EL (cell line): ENCODE results near the gene ADAMTS15.

Experiments used
- DNase-seq: peaks from one replicate; pipeline ENCODE4 v3.0.0-alpha.2; 2016

Gene ADAMTS15

DNA sequence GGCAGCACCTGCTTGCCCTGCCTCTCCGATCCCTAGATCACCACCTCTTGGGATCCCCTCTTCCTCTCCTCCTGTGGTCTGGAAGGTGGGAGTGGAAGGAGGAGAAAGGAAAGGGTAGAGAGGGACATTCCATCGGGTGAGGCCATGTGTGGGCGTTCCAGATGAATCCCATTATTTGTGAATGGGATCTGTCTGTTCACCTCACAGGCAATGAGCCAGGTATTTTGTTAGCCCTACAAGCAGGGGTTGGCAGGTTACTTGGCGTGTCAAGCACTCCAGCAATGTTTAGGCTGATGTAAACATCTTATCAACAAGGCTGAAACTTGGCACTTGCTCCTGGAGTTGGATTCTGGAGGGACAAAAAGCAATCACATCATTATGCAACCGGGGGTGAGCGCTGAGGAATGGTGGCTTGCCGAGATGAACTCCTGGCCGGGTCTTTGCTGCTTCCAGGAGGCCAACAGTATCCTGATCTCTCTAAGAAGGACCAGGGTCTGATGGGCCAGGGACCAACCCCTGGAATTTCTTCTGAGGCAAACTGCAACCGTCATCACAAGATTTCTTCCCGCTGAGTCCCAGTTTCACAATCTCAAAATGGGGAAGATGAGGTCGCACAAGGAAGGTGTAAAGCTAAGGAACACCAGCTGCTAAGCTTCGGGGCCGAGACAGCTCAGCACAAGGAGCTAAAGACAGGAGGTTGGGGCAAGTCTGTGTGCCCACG, 27.8 kb upstream of the ADAMTS15 start:
- no peak for DNase-seq

GRCh38 chr11:130421199-130421585, 27.3 kb upstream of the ADAMTS15 start:
- DNase-seq: no peak

DNA sequence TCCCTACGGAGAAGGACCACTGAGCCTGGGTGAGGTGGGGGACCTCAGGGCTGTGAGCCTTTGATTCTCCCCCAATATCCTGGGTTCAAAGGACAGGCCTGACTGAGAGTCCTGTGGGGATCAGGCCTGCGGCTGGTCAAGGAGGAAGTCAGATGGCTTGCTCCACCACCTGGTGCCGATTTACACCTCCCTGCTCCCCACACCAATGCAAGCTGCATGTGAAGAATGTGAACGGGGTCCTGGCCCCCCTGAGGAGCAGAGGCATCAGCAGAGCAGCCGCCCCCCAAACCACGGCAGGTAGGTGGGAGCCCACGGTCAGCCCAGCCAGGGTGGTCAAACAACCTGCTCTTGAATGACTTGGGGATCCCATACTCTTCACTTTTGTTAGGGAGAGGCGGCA, 26.7 kb upstream of the ADAMTS15 start:
- DNase-seq: no peak

DNA sequence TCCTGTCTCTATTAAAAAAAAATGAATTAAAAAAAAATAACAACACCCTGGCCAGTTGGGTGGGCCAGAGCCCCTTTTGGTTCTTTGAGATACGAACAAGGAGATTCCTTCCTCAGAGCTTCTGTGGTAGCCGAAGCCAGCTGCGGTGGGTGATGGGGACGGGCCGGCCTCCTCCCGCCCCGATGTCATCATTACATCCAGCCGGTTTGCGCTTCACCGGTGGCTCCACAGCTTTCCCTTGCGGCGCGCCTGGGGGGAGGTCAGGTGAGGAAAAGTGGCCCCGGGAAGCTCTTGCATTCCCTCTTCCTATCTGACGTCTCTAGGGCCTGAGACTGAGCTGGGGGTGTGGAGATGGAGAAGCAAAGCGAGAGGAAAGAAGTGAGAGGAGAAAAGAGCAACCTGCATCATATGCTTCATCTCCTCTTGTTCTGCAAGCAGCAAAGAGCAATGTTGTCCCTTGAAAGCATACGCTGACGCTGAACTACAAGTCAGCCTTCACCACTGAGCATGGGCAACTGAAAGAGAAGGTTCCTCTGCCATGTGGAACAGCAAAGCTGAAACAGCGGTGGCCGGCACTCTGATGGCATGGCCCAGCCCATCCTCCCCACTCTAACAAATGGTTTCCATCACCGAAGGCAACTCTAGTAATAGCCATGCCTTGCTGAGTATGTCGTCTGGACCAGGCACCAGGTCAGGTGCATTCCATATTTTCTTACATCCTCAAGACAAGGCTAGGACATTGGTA, 26.0 kb upstream of the ADAMTS15 start:
- DNase-seq: no peak

GRCh38 chr11:130423541-130424142, 24.8 kb upstream of the ADAMTS15 start:
- DNase-seq: no peak

- no peak for DNase-seq
Observed at GRCh38 chr11:130424613-130425140, 23.8 kb upstream of the ADAMTS15 start.

- DNase-seq: no peak
Observed at GRCh38 chr11:130425156-130425555, 23.3 kb upstream of the ADAMTS15 start.

- DNase-seq: no peak
Observed at GRCh38 chr11:130426223-130426836, 22.1 kb upstream of the ADAMTS15 start.

- DNase-seq: no peak
Observed at GRCh38 chr11:130426837-130427341, 21.6 kb upstream of the ADAMTS15 start.

GRCh38 chr11:130427581-130428315, 20.7 kb upstream of the ADAMTS15 start:
- DNase-seq: peak; percentile 23

- no peak for DNase-seq
Observed at GRCh38 chr11:130428316-130429119, 19.9 kb upstream of the ADAMTS15 start, which contains the start of gene ADAMTS8. Gene ADAMTS8, minus strand, starts transcription at chr11:130428609. Its CDS starts 323 bp downstream, at chr11:130428286.

- no peak for DNase-seq
Observed at GRCh38 chr11:130429120-130429681, 19.2 kb upstream of the ADAMTS15 start.

DNA sequence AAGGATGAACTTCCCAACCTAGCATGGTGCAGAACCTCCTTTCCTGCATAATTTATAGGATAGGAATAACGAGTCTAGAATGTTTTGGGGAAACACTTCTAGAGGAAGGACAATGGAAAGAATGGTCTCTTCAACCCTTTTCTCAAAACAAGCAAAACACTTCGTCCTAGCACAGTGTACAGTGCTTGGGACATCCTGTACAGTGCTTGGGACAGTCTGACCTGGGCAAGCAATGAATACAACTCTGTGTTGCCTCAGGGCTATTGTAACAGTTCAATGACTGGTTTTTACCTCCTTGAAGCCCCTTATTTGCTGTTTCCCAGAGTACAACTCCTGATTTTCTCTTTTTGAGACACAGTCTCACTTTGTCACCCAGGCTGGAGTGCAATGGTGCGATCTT, 18.5 kb upstream of the ADAMTS15 start:
- DNase-seq: no peak

- peak; percentile 61 for DNase-seq
Observed at GRCh38 chr11:130431331-130431773, 17.1 kb upstream of the ADAMTS15 start.

- peak; percentile 49 for DNase-seq
Observed at GRCh38 chr11:130431801-130432200, 16.6 kb upstream of the ADAMTS15 start.

DNA sequence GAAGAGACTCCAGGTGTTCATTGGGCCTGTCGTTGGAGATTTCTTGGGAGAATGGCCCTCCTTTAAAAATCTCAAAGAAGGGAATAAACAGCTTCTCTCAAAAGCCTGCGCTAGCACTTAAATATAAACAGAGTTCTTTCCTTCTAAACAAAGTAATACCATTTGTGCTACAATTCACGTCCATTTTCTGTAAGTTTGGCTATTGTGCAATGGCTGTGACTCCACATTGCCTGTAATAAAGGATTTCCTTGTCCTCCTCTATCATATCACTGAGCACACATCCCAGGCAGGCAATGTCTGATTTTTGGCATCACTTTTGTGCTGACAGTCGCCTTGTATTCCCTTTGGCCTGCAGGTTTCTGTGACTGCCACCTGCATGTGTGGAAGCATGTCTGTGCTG, 15.1 kb upstream of the ADAMTS15 start:
- DNase-seq: no peak

DNA sequence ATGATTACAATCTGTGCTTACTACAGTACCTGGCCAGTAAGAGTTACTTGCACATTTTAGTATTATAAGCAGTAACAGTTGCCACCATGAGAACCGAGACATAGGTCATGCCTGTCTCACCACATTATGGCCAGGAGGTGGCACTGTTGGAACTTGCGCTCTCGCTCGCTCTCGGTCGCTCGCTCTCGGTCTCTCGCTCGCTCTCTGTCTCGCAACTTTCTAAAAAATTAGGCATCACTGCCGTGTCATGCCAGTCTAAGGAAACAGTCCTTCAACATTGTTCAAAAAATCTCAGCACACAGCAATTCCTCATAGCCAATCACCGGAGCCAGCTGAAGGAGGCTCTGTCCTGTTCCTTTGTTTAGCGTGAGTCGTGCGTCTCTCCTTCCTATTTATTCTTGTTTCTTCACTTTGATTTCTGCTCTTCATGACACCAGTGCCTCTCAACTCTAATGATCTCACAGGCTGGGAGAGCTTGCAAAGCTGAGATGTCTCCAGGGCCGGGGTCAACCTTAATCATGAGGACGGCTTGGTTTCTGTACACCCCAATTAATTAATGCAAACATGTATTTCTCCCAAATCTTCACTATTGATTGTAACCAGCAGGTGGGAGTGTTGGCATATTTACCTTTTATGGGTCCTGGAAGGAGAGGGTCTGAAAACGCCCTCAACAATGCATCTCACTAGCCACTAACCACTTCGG, 13.8 kb upstream of the ADAMTS15 start:
- peak; percentile 82 for DNase-seq

DNA sequence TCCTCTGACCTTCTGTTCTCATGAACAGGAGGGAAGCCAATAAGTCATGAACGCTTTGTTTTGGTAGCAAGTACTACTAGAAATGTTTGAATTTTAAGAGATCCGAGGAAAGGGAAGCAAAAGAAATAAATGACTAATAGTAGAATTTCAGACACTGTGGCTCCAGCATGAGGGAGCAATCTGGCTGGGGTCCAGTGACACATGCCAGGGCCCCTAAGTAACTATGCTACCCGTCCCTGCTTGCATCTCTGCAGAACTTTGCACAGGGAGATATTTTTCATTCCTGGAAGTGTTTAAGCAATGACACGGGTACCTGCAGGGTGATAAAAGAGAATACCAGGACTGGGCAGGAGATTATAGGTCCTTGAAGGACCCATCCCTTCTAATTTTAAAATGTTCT, 12.8 kb upstream of the ADAMTS15 start:
- DNase-seq: peak; percentile 66

DNA sequence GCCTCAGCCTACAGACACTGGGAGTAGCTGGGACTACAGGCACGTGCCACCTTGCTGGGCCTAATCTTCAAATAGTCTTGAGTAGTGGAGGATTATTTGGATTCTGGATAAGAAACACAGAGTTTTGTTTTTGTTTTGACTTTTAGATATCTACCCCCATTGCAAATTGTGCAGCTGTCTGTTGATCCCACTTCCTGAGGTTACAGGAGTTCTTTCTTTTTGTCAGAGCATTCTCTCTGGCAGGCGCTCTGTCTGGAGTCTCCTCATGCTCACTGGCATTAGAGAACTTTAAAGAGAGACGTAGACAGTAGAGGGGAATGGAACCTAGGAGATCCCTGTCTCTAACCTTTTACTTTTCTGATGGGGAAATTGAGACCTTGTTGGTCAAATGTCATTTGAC, 12.3 kb upstream of the ADAMTS15 start:
- DNase-seq: no peak

DNA sequence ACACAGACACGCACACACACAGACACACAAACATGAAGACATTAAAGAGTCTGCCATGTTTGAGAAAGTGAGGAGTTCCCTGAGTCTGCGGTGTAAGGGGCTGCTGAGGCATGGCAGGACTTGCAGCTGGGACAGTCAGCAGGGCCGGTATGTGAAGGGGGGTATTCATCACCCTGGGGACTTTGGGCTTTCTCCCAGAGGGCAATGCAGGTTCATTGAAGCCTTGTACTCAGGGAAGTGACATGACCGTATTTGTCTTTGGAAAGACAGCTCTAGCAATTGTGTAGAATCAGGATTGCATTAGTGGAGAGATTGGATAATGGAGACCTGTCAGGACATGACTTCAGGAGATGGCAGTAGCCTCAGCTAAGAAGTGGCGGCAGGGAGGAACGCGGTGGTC, 10.6 kb upstream of the ADAMTS15 start:
- DNase-seq: no peak
